Endothelial cell of umbilical vein (primary cell): ENCODE data around the gene DSG2. TPM values are rescaled to one million over a fixed set of nuclear protein-coding genes. Genes with fewer than 3 reads are reported as not detected.

Experiments used
- BruUV-seq: library from RNA; stranded (reverse); fragments of 400-500 nt; replicated peaks from 2 replicates; lab custom pipeline; 2021; lab: Mats Ljungman, UMichigan
- CTCF ChIA-PET: fragments of 300-600, 350-600 bp; sonication (Branson Sonifier 250); formaldehyde crosslinking; loops from one replicate; lab custom pipeline; 2021; ENCODE audit warnings: antibody characterized with exemption, inconsistent platforms; lab: Charles Lee
- POLR2A ChIA-PET: fragments of 300-600, 350-600 bp; sonication (Branson Sonifier 250); formaldehyde crosslinking; loops from one replicate; lab custom pipeline; 2021; ENCODE audit warnings: antibody characterized with exemption, inconsistent platforms; lab: Charles Lee
- DNase-seq: peaks from one replicate; pipeline ENCODE4 v3.0.0-alpha.2; 2011; ENCODE audit warnings: low read depth, low spot score
- FAIRE-seq: peaks from 2 replicates; lab custom pipeline; 2011; peaks lifted over from hg19 to GRCh38; lab: Jason Lieb, UNC
- H2AFZ ChIP-seq: 2 replicates; pipeline ENCODE4 v1.6.0; 2012; ENCODE audit warnings: low read depth, low read length, control low read depth, inconsistent platforms
- H3K27ac ChIP-seq: 2 replicates; pipeline ENCODE4 v1.5.1; 2011; ENCODE audit warnings: low read depth, mild to moderate bottlenecking, control low read depth, low read length, moderate library complexity; ENCODE audit not compliant: insufficient read depth
- H3K27me3 ChIP-seq, 2 experiments: 2 replicates each; pipeline versions ENCODE4 v1.6.0 to v1.6.1; 2011; ENCODE audit warnings: low read length in 2 of 2, mixed read lengths in 1 of 2; ENCODE audit not compliant: control insufficient read depth in 2 of 2, insufficient read depth in 2 of 2
- H3K36me3 ChIP-seq, 2 experiments: 2 replicates in 1 of 2; 3 replicates in 1 of 2; pipeline ENCODE4 v1.5.1; 2011; ENCODE audit warnings: low read length in 2 of 2, mild to moderate bottlenecking in 1 of 2, moderate library complexity in 1 of 2; ENCODE audit not compliant: control insufficient read depth in 2 of 2, insufficient read depth in 2 of 2; ENCODE audit errors: extremely low read depth in 1 of 2
- H3K4me1 ChIP-seq: 3 replicates; pipeline ENCODE4 v1.5.1; 2011; ENCODE audit warnings: mild to moderate bottlenecking, low read length; ENCODE audit not compliant: control insufficient read depth, insufficient read depth; ENCODE audit errors: extremely low read depth
- H3K4me2 ChIP-seq: 2 replicates; pipeline ENCODE4 v1.6.1; 2011; ENCODE audit warnings: low read length, control low read depth, mixed read lengths; ENCODE audit not compliant: insufficient read depth
- H3K4me3 ChIP-seq, 3 experiments: fragments of 200-600 bp in 1 of 3; sonication (generic), shearing (Covaris generic) in 1 of 3; replicated peaks in 1 of 3; 2 replicates each; pipeline ENCODE4 v1.5.1; 2011 to 2016; ENCODE audit warnings: control low read depth in 3 of 3, low read length in 3 of 3, mild to moderate bottlenecking in 2 of 3, inconsistent platforms in 1 of 3, low read depth in 1 of 3, moderate library complexity in 1 of 3; ENCODE audit not compliant: insufficient read depth in 1 of 3
- H3K79me2 ChIP-seq: 2 replicates; pipeline ENCODE4 v1.6.0; 2012; ENCODE audit warnings: low read length, inconsistent platforms; ENCODE audit not compliant: control insufficient read depth, insufficient read depth
- H3K9ac ChIP-seq: replicated peaks from 2 replicates; pipeline ENCODE3; 2011; ENCODE audit warnings: low read length, control low read depth; ENCODE audit not compliant: insufficient read depth; ENCODE audit errors: extremely low read depth
- H3K9me1 ChIP-seq: replicated peaks from 3 replicates; pipeline ENCODE4 v1.6.0; 2011; ENCODE audit warnings: mild to moderate bottlenecking, low read length; ENCODE audit not compliant: control insufficient read depth, insufficient read depth; ENCODE audit errors: extremely low read depth
- H3K9me3 ChIP-seq: replicated peaks from 2 replicates; pipeline ENCODE4 v1.5.1; 2012; ENCODE audit warnings: low read length, inconsistent platforms; ENCODE audit not compliant: control insufficient read depth, insufficient read depth
- H4K20me1 ChIP-seq: replicated peaks from 2 replicates; pipeline ENCODE3; 2011; ENCODE audit warnings: mild to moderate bottlenecking, low read length; ENCODE audit not compliant: control insufficient read depth, insufficient read depth; ENCODE audit errors: extremely low read depth
- EZH2 ChIP-seq: IDR thresholded peaks from 2 replicates; pipeline ENCODE4 v1.6.1; 2012; ENCODE audit warnings: borderline replicate concordance, low read depth, mild to moderate bottlenecking, moderate library complexity, low read length, inconsistent platforms; ENCODE audit not compliant: severe bottlenecking
- FOS ChIP-seq: IDR thresholded peaks from 2 replicates; pipeline ENCODE4 v1.6.1; 2011; ENCODE audit warnings: mild to moderate bottlenecking, low read length, moderate library complexity, borderline replicate concordance; ENCODE audit not compliant: insufficient read depth
- GATA2 ChIP-seq: IDR thresholded peaks from 2 replicates; pipeline ENCODE4 v1.7.0; 2011; ENCODE audit warnings: low read depth, mild to moderate bottlenecking, moderate library complexity, mixed read lengths, low read length; ENCODE audit not compliant: insufficient read length, insufficient read depth
- JUN ChIP-seq: IDR thresholded peaks from 2 replicates; pipeline ENCODE4 v1.6.1; 2011; ENCODE audit warnings: borderline replicate concordance, low read depth; ENCODE audit not compliant: insufficient read length, insufficient read depth
- MYC ChIP-seq: IDR thresholded peaks from one replicate; pipeline ENCODE4 v1.6.1; 2011; ENCODE audit warnings: mild to moderate bottlenecking, low read depth, low read length
- POLR2A ChIP-seq: IDR thresholded peaks from 2 replicates; pipeline ENCODE4 v1.6.1; 2012; ENCODE audit warnings: low read depth, mild to moderate bottlenecking, control low read depth, low read length
- POLR2AphosphoS5 ChIP-seq: IDR thresholded peaks from 2 replicates; pipeline ENCODE4 v1.6.1; 2012; ENCODE audit warnings: low read depth, mild to moderate bottlenecking, control low read depth, low read length, moderate library complexity; ENCODE audit not compliant: insufficient read depth
- dilution Hi-C: fragments of 300-500 bp; cut with MboI; formaldehyde crosslinking; loops from one replicate; pipeline ENCODE4 v1.15.0; 2019; ENCODE audit warnings: low sequenced_read_pairs; ENCODE audit not compliant: extremely low pct_ligation_motif_present
- intact Hi-C: fragments of 100-400 bp; cut with micrococcal nuclease; formaldehyde crosslinking; loops from one replicate; pipeline ENCODE4 v1.10.0; 2022
- polyA plus RNA-seq, 4 experiments: library from polyadenylated mRNA; depleted of rRNA in 3 of 4; stranded (reverse) in 3 of 4; unstranded in 1 of 4; fragments of >200 nt; gene quantifications; 2 replicates each; pipeline versions ENCODE4 v1.2.1 to v1.2.3, GENCODE V29; 2011 to 2012; ENCODE audit warnings: missing spikeins in 1 of 4
- total RNA-seq: library from RNA; stranded (reverse); gene quantifications from 2 replicates; pipeline ENCODE4 v1.2.3, GENCODE V29; 2021
- TF ChIP-seq, protein P1 (sequence below): IDR thresholded peaks from 2 replicates; pipeline ENCODE4 v1.6.1; 2011; ENCODE audit not compliant: insufficient read depth, insufficient read length
- TF ChIP-seq, protein P2 (sequence below), 2 donors: IDR thresholded peaks; 1 replicate in 1 of 2; 2 replicates in 1 of 2; pipeline ENCODE4 v1.5.1; 2011; ENCODE audit warnings: low read length in 2 of 2, mild to moderate bottlenecking in 2 of 2, moderate library complexity in 2 of 2, control low read depth in 1 of 2, inconsistent platforms in 1 of 2, low read depth in 1 of 2; ENCODE audit not compliant: insufficient read depth in 1 of 2; ENCODE audit errors: extremely low read depth in 1 of 2

The DSG2 gene
- total and polyA plus RNA-seq, 2 donors (not counting 3 experiments of a cell fraction or from before 2014, with no cell fraction given): 0.04 TPM

DNA sequence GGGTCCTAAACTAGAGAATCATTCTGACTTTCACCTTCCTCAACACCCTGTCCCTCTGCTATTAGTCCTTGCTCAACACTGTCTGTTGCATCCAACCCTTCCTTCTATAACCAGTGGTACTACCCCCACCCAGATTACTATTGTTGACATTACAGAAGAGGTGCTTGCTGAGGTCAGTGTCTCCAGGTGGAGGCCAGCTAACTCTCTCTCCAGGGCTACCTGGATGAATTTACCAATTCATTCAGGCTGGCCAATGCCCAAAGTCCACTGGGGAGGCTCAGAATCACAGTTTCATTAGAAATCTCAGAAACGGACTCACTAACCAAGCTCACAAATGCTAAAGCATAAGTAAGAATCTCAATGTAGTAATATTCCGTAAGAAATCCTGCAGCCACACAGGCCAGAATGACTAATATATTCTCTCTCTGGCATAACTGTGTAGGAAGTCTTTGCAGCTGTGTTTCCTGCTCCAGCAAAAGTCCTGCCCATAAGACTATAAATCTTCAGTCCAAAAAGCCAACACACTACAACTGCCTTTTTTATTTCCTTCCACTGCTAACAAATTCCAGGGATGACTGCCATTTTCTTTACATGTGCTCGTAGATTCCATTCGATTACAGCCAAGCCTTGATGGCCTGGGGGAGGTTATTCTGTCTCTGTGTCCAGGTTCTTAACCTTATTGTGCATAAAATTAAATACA, 83.7 kb downstream of the DSG2 start:
- Histone ChIP-seq H3K9ac (no peak overlapping the region), H3K9me1 (no peaks in the 10 kb centered on the region), H3K9me3 (no peaks in the 10 kb centered on the region), H3K4me1 (peaks cover 4% of the 10 kb centered on the region), H3K27ac (no peak overlapping the region), H3K79me2 (no peaks in the 10 kb centered on the region), H3K4me2 (no peak overlapping the region), H2AFZ (no peak overlapping the region), H4K20me1 (no peaks in the 10 kb centered on the region), H3K36me3 (no peaks in the 10 kb centered on the region), H3K27me3 (peaks cover 0 to 2% of the 10 kb centered on the region in 2 experiments), H3K4me3 (no peak overlapping the region)
- no TSS peak for BruUV-seq
- intact Hi-C loops (no loop called here), dilution Hi-C loops (no loop called here)
- POLR2A ChIA-PET: no interaction called here
- FAIRE-seq (peak; percentile 55), DNase-seq (peak; percentile 86)
- CTCF ChIA-PET: interaction anchor here (0.6 to 1.1 kb wide), 4 partner anchors 16 to 141 kb away, joined by 3 to 4 read pairs (median 3); no protein-coding TSS in a partner anchor
- TF ChIP-seq, protein P1, sequence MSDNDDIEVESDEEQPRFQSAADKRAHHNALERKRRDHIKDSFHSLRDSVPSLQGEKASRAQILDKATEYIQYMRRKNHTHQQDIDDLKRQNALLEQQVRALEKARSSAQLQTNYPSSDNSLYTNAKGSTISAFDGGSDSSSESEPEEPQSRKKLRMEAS: no peak
- TF ChIP-seq POLR2A (no peak), JUN (peak; percentile 29), EZH2 (no peak)

DNA sequence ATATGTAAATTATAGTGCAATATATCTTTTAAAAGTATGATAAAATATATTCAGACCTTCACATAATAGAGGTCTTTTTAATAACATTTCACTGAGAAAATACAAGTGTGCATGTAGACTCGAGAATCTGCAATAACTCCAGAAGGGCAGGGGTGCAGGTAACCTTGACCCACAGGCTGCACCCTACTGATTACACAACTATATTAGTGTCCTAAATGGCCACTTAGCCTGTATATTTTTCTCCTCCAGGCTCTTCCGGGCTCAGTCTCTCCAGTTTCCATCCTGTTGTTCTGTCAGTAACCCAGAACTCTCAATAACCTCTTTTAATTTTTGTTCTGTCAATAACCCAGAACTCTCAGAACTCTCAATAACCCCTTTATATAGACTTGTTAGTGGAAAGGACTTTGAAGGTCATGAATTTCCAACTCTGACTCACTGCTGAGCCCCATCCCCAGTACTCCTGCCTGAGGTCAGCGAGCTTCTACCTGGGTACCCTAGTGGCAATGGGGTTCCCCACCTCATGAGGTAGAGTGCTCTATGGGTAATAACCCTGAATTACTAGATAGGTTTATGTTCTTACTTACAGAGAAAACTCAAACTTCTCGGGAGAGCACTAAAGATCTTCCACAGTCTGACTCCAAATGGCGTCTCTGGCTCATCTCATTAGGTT, 85.3 kb downstream of the DSG2 start:
- no TSS peak for BruUV-seq
- intact Hi-C loops: no loop called here
- Histone ChIP-seq H3K4me1 (peaks cover 4% of the 10 kb centered on the region), H3K79me2 (no peaks in the 10 kb centered on the region), H3K4me2 (no peak overlapping the region), H3K9ac (no peak overlapping the region), H3K4me3 (no peak overlapping the region), H2AFZ (no peak overlapping the region), H3K27me3 (no peaks in the 10 kb centered on the region), H3K36me3 (no peaks in the 10 kb centered on the region), H3K27ac (no peak overlapping the region), H3K9me3 (no peaks in the 10 kb centered on the region), H3K9me1 (no peaks in the 10 kb centered on the region), H4K20me1 (no peaks in the 10 kb centered on the region)
- ChIA-PET CTCF (no interaction called here), POLR2A (no interaction called here)
- TF ChIP-seq POLR2AphosphoS5: no peak
- TF ChIP-seq, protein P2, sequence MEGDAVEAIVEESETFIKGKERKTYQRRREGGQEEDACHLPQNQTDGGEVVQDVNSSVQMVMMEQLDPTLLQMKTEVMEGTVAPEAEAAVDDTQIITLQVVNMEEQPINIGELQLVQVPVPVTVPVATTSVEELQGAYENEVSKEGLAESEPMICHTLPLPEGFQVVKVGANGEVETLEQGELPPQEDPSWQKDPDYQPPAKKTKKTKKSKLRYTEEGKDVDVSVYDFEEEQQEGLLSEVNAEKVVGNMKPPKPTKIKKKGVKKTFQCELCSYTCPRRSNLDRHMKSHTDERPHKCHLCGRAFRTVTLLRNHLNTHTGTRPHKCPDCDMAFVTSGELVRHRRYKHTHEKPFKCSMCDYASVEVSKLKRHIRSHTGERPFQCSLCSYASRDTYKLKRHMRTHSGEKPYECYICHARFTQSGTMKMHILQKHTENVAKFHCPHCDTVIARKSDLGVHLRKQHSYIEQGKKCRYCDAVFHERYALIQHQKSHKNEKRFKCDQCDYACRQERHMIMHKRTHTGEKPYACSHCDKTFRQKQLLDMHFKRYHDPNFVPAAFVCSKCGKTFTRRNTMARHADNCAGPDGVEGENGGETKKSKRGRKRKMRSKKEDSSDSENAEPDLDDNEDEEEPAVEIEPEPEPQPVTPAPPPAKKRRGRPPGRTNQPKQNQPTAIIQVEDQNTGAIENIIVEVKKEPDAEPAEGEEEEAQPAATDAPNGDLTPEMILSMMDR (IDR thresholded peaks at IDR 0.05; ENCODE audit: extremely low read depth in 1 of 2, insufficient read depth in 1 of 2, low read depth in 1 of 2, low read length in 2 of 2): no peak
- no peak for TF ChIP-seq FOS
- no peak for TF ChIP-seq JUN
- no peak for TF ChIP-seq GATA2
- no peak for TF ChIP-seq MYC
- TF ChIP-seq, protein P1: no peak
- TF ChIP-seq POLR2A: no peak
- dilution Hi-C loops: no loop called here
- no peak for DNase-seq
- no peak for FAIRE-seq
